Measurements from ENCODE around the gene MB21D2.

MB21D2 gene

GRCh38 chr3:192844836-192845525 is 72.7 kb downstream of the MB21D2 start:
- Histone ChIP-seq H3K4me3 (ENCODE audit: extremely low read depth, insufficient read depth, low read length, poor library complexity, severe bottlenecking) (no peak overlapping the region), H3K36me3 (ENCODE audit: control insufficient read depth, insufficient read depth, low read length) (no peaks in the 10 kb centered on the region)
- 80 to 97% methylated on average over 6 to 7 of the region's 9 CpGs for WGBS, 2 experiments (ENCODE audit: insufficient coverage in 2 of 2)

GRCh38 chr3:192844486-192844765 is 73.2 kb downstream of the MB21D2 start:
- 94 to 100% methylated on average over 1 to 2 of the region's 2 CpGs for WGBS, 2 experiments (ENCODE audit: insufficient coverage in 2 of 2)
- no peak overlapping the region for H3K4me3 ChIP-seq (ENCODE audit: extremely low read depth, insufficient read depth, low read length, poor library complexity, severe bottlenecking)

More at GRCh38 chr3:192844836-192845525, 72.7 kb downstream of the MB21D2 start:
- Histone ChIP-seq H3K27ac (ENCODE audit: low read depth, low read length, severe bottlenecking) (no peak overlapping the region), H3K4me1 (ENCODE audit: control insufficient read depth, insufficient read depth, low read length, poor library complexity, severe bottlenecking) (no peaks in the 10 kb centered on the region), H3K9me3 (ENCODE audit: control insufficient read depth, low read length) (no peaks in the 10 kb centered on the region)

GRCh38 chr3:192843723-192844485 is 73.8 kb downstream of the MB21D2 start:
- 88 to 89% methylated on average over 9 of the region's 10 CpGs for WGBS, 2 experiments (ENCODE audit: insufficient coverage in 2 of 2)
- no peaks in the 10 kb centered on the region for H3K4me1 ChIP-seq (ENCODE audit: control insufficient read depth, insufficient read depth, low read length, poor library complexity, severe bottlenecking)
- H3K36me3 ChIP-seq (ENCODE audit: control insufficient read depth, insufficient read depth, low read length), result no peaks in the 10 kb centered on the region
- H3K4me3 ChIP-seq (ENCODE audit: extremely low read depth, insufficient read depth, low read length, poor library complexity, severe bottlenecking), result no peak overlapping the region
- H3K27ac ChIP-seq (ENCODE audit: low read depth, low read length, severe bottlenecking), result no peak overlapping the region
- no peaks in the 10 kb centered on the region for H3K9me3 ChIP-seq (ENCODE audit: control insufficient read depth, low read length)

More at GRCh38 chr3:192844486-192844765, 73.2 kb downstream of the MB21D2 start:
- H3K36me3 ChIP-seq (ENCODE audit: control insufficient read depth, insufficient read depth, low read length), result no peaks in the 10 kb centered on the region
- H3K9me3 ChIP-seq (ENCODE audit: control insufficient read depth, low read length), result no peaks in the 10 kb centered on the region
- no peak overlapping the region for H3K27ac ChIP-seq (ENCODE audit: low read depth, low read length, severe bottlenecking)
- no peaks in the 10 kb centered on the region for H3K4me1 ChIP-seq (ENCODE audit: control insufficient read depth, insufficient read depth, low read length, poor library complexity, severe bottlenecking)

- no peaks in the 10 kb centered on the region for H3K9me3 ChIP-seq (ENCODE audit: control insufficient read depth, low read length)
- no peak overlapping the region for H3K27ac ChIP-seq (ENCODE audit: low read depth, low read length, severe bottlenecking)
- 71 to 78% methylated on average over 1 of the region's 2 CpGs for WGBS, 2 experiments (ENCODE audit: insufficient coverage in 2 of 2)
- H3K4me3 ChIP-seq (ENCODE audit: extremely low read depth, insufficient read depth, low read length, poor library complexity, severe bottlenecking), result no peak overlapping the region
- no peaks in the 10 kb centered on the region for H3K36me3 ChIP-seq (ENCODE audit: control insufficient read depth, insufficient read depth, low read length)
- no peaks in the 10 kb centered on the region for H3K4me1 ChIP-seq (ENCODE audit: control insufficient read depth, insufficient read depth, low read length, poor library complexity, severe bottlenecking)
Measured at GRCh38 chr3:192843119-192843518, 74.5 kb downstream of the MB21D2 start.

GRCh38 chr3:192842711-192843110 is 74.9 kb downstream of the MB21D2 start:
- H3K9me3 ChIP-seq (ENCODE audit: control insufficient read depth, low read length), result no peaks in the 10 kb centered on the region
- 100% methylated on average over 1 of the region's 1 CpG for WGBS, 2 experiments (ENCODE audit: insufficient coverage in 2 of 2)
- H3K4me3 ChIP-seq (ENCODE audit: extremely low read depth, insufficient read depth, low read length, poor library complexity, severe bottlenecking), result no peak overlapping the region
- no peaks in the 10 kb centered on the region for H3K4me1 ChIP-seq (ENCODE audit: control insufficient read depth, insufficient read depth, low read length, poor library complexity, severe bottlenecking)
- H3K27ac ChIP-seq (ENCODE audit: low read depth, low read length, severe bottlenecking), result no peak overlapping the region
- no peaks in the 10 kb centered on the region for H3K36me3 ChIP-seq (ENCODE audit: control insufficient read depth, insufficient read depth, low read length)

GRCh38 chr3:192842138-192842537 is 75.5 kb downstream of the MB21D2 start:
- WGBS, 2 experiments (ENCODE audit: insufficient coverage in 2 of 2), result 87 to 89% methylated on average over 5 to 6 of the region's 8 CpGs
- no peaks in the 10 kb centered on the region for H3K9me3 ChIP-seq (ENCODE audit: control insufficient read depth, low read length)
- H3K36me3 ChIP-seq (ENCODE audit: control insufficient read depth, insufficient read depth, low read length), result no peaks in the 10 kb centered on the region
- H3K4me1 ChIP-seq (ENCODE audit: control insufficient read depth, insufficient read depth, low read length, poor library complexity, severe bottlenecking), result no peaks in the 10 kb centered on the region
- no peak overlapping the region for H3K4me3 ChIP-seq (ENCODE audit: extremely low read depth, insufficient read depth, low read length, poor library complexity, severe bottlenecking)
- no peak overlapping the region for H3K27ac ChIP-seq (ENCODE audit: low read depth, low read length, severe bottlenecking)

- Histone ChIP-seq H3K4me1 (ENCODE audit: control insufficient read depth, insufficient read depth, low read length, poor library complexity, severe bottlenecking) (peaks cover 6% of the 10 kb centered on the region), H3K36me3 (ENCODE audit: control insufficient read depth, insufficient read depth, low read length) (no peaks in the 10 kb centered on the region), H3K4me3 (ENCODE audit: extremely low read depth, insufficient read depth, low read length, poor library complexity, severe bottlenecking) (no peak overlapping the region), H3K27ac (ENCODE audit: low read depth, low read length, severe bottlenecking) (no peak overlapping the region), H3K9me3 (ENCODE audit: control insufficient read depth, low read length) (no peaks in the 10 kb centered on the region)
- 90 to 100% methylated on average over 2 to 5 of the region's 6 CpGs for WGBS, 2 experiments (ENCODE audit: insufficient coverage in 2 of 2)
Measured at GRCh38 chr3:192841428-192841827, 76.2 kb downstream of the MB21D2 start.

- Histone ChIP-seq H3K27ac (ENCODE audit: low read depth, low read length, severe bottlenecking) (no peak overlapping the region), H3K9me3 (ENCODE audit: control insufficient read depth, low read length) (no peaks in the 10 kb centered on the region), H3K4me3 (ENCODE audit: extremely low read depth, insufficient read depth, low read length, poor library complexity, severe bottlenecking) (no peak overlapping the region), H3K4me1 (ENCODE audit: control insufficient read depth, insufficient read depth, low read length, poor library complexity, severe bottlenecking) (peaks cover 10% of the 10 kb centered on the region), H3K36me3 (ENCODE audit: control insufficient read depth, insufficient read depth, low read length) (no peaks in the 10 kb centered on the region)
- 85 to 91% methylated on average over 4 to 7 of the region's 10 CpGs for WGBS, 2 experiments (ENCODE audit: insufficient coverage in 2 of 2)
Measured at GRCh38 chr3:192840143-192840836, 77.4 kb downstream of the MB21D2 start.

- Histone ChIP-seq H3K9me3 (ENCODE audit: control insufficient read depth, low read length) (no peaks in the 10 kb centered on the region), H3K36me3 (ENCODE audit: control insufficient read depth, insufficient read depth, low read length) (no peaks in the 10 kb centered on the region), H3K4me1 (ENCODE audit: control insufficient read depth, insufficient read depth, low read length, poor library complexity, severe bottlenecking) (peaks cover 28% of the 10 kb centered on the region), H3K4me3 (ENCODE audit: extremely low read depth, insufficient read depth, low read length, poor library complexity, severe bottlenecking) (no peak overlapping the region), H3K27ac (ENCODE audit: low read depth, low read length, severe bottlenecking) (no peak overlapping the region)
- WGBS, 2 experiments (ENCODE audit: insufficient coverage in 2 of 2), result 89 to 91% methylated on average over 5 to 6 of the region's 7 CpGs
Measured at GRCh38 chr3:192835818-192836815, 81.5 kb downstream of the MB21D2 start.

- 37 to 63% methylated on average over 1 to 2 of the region's 3 CpGs for WGBS, 2 experiments (ENCODE audit: insufficient coverage in 2 of 2)
- H3K27ac ChIP-seq (ENCODE audit: low read depth, low read length, severe bottlenecking), result no peak overlapping the region
- H3K9me3 ChIP-seq (ENCODE audit: control insufficient read depth, low read length), result no peaks in the 10 kb centered on the region
- H3K4me1 ChIP-seq (ENCODE audit: control insufficient read depth, insufficient read depth, low read length, poor library complexity, severe bottlenecking), result peaks cover 28% of the 10 kb centered on the region
- no peak overlapping the region for H3K4me3 ChIP-seq (ENCODE audit: extremely low read depth, insufficient read depth, low read length, poor library complexity, severe bottlenecking)
- H3K36me3 ChIP-seq (ENCODE audit: control insufficient read depth, insufficient read depth, low read length), result no peaks in the 10 kb centered on the region
Measured at GRCh38 chr3:192834428-192834827, 83.2 kb downstream of the MB21D2 start.

Data from mesodermal cell (in vitro differentiated cells).